ENCODE data around the gene RMRP. TPM values are rescaled to one million over a fixed set of nuclear protein-coding genes. Genes with fewer than 3 reads are reported as not detected.

Gene RMRP
- 5,651 and 6,728 TPM in 2 replicates for total RNA-seq (2014; rRNA removed)
- polyA plus RNA-seq (2012) = 16.9 TPM

- DNase-seq (ENCODE audit: low read depth) = peak; percentile 99
Measured at GRCh38 chr9:35657546-35658136, at the start of gene RMRP. Gene RMRP (minus strand): TSS chr9:35658019.

GRCh38 chr9:35706951-35707350 is 49.1 kb upstream of the RMRP start:
- DNase-seq (ENCODE audit: low read depth) = no peak

GRCh38 chr9:35705836-35706430 is 48.1 kb upstream of the RMRP start:
- no peak for DNase-seq (ENCODE audit: low read depth)

DNA sequence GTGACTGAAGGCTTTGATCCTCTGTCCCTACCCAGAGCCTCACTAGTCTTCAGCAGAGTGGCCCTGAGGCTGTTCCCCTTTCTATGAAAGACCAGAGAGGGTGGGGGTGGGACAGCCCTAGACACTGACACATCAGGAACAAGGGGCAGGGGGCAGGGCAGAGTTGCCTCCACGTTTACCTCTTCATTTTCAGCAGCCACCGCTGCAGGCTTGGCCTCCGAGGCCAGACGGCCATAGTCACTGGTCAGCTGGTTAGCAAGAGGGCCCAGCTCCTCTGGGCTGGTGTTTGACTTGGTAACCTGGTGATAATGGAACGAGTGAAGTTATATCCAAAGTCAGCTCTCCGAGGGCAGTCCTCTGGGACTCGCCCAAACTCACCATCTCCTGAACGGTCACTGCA is 47.6 kb upstream of the RMRP start:
- DNase-seq (ENCODE audit: low read depth) = no peak

- no peak for DNase-seq (ENCODE audit: low read depth)
Measured at GRCh38 chr9:35703906-35704672, 46.3 kb upstream of the RMRP start.

DNA sequence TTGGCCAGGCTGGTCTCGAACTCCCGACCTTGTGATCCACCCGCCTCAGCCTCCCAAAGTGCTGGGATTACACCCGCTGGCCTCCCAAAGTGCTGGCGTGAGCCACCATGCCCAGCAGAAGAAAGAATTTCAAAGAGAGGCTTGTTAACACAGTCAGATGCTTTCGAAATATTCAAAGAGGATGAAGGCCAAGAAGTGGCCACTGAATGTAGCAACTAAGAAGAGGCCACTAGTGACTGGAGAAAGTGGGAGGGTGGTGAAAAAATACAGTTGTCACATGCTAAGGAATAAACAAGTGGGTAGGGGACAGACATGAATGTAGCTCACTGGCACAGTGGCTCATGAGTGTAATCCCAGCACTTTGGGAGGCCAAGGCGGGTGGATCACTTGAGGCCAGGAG is 44.9 kb upstream of the RMRP start:
- DNase-seq (ENCODE audit: low read depth) = no peak

- DNase-seq (ENCODE audit: low read depth) = no peak
Measured at GRCh38 chr9:35700942-35701341, 43.1 kb upstream of the RMRP start.

DNA sequence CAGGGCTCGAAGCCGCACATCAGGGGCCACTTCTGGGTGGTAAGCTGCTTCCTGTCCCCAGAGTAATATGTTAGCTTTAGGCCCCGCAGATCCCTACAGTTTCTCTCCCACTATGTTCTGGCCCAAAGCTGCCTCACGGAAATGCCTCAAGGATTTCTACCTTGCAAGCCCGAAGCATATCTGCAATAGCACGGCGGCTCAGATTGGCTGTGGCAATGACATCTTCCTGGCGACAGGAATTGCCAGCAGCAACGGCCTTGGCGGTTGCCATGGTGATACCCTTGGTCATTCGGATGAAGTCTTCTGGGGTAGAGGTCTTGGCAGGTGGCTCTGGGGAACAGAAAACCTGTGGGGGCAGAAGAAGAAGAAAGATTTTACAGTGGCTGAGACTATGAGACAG is 42.2 kb upstream of the RMRP start:
- DNase-seq (ENCODE audit: low read depth) = no peak

DNA sequence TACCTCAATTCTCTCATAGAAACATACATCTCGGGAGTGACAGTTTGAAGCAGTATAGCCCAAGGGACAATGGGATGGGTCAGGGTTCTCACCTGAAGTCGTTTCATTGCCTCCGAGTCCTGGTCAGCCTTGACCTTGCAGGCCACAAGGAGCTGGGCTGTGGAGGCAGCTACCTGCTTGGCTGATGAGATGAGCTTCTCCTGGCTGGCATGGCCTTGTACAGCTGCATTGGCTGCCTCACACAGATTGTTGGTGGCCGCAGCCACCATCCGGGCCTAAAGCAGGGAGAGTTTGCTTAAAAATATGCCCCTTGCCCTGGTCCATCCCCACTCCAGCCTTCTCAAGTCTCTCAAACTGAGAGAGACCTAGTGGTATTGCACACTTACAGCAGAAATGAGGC is 40.4 kb upstream of the RMRP start:
- no peak for DNase-seq (ENCODE audit: low read depth)

- no peak for DNase-seq (ENCODE audit: low read depth)
Measured at GRCh38 chr9:35697486-35697885, 39.7 kb upstream of the RMRP start.

GRCh38 chr9:35696520-35697215 is 38.8 kb upstream of the RMRP start:
- DNase-seq (ENCODE audit: low read depth) = peak; percentile 36

- no peak for DNase-seq (ENCODE audit: low read depth)
Measured at GRCh38 chr9:35695943-35696401, 38.2 kb upstream of the RMRP start.

- no peak for DNase-seq (ENCODE audit: low read depth)
Measured at GRCh38 chr9:35691757-35692301, 34.0 kb upstream of the RMRP start.

DNA sequence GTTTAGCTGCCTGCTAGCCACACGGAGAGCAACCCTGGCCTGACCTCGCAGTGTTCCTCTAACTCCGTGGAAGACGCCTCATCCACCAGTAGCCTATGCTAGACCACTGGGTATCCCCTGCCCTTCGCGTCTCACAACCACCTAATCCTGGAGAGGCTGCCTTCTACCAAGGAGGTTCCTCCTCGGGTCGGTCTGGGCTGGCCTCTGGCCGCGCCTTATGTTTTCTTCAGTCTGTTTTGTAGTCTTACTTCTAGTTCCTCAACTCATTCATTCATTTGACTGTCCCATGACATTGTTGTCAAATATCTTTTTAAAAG is 33.5 kb upstream of the RMRP start:
- no peak for DNase-seq (ENCODE audit: low read depth)

GRCh38 chr9:35690614-35691333 is 33.0 kb upstream of the RMRP start:
- peak; percentile 73 for DNase-seq (ENCODE audit: low read depth)

DNA sequence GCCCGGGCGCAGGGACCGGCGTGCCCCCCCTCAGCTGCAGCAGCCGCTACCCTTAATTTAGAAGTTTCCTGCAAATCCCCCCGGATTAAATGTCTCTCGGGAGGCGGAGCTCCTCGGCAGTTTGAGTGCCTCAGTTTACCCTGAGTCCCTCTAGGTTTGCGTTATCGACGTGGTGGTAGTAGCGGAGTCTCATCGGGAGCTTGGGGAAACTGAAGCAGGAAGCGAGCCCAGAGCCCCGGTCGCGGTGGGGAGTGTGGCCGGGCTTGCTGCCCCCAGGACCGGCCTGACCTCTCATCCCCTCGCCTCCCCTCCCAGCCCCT is 32.4 kb upstream of the RMRP start:
- no peak for DNase-seq (ENCODE audit: low read depth)

- peak; percentile 89 for DNase-seq (ENCODE audit: low read depth)
Measured at GRCh38 chr9:35689542-35690293, 31.9 kb upstream of the RMRP start, which contains the start of gene TPM2. Gene TPM2 (minus strand): TSS chr9:35689925. CDS start chr9:35689817, 108 bp downstream.

DNA sequence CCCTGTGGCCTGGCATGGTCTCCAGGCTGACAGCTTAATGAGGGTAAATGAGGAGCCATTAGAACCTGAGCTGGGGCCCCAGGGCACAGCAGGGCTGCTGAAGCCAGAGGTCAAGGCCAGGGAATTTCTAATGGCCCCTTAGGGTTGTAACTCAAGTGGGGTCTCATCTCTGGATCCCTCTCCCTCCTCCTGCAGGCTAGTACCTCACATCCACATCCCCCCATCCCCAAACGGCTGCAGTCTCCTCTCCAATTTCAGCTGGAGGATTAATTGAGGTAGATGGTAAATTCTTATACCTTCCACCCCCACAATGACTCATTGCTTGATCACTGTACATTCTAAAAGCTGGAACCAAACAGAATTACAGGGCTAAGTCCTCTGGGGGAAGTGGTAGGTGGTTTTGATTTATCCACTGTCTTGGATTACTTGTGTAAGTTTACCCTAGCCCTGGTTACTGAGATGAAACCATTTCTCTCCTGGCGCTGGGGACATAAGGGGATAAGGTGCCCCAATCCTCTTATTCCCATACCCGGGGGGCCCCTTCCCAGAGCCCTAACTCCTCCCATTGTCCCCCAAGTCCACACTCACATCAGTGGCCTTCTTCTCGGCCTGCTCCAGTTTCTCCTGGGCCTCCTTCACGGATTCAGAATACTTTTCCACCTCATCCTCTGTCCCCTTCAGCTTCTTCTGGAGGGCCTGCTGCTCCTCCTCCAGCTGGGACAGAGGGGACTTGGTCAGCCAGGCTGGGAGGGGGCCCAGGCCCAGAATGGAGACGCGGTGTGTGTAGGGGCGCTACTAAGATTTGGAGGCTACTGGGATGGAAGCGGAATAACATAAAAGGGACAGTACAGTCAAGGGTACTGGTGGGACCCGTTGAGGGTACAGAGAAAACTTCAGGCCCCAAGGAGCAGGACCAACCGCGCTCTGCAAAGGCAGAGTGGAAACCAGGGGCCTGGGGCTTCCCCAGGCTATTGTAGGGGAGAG is 31.0 kb upstream of the RMRP start:
- peak; percentile 91 for DNase-seq (ENCODE audit: low read depth)

DNA sequence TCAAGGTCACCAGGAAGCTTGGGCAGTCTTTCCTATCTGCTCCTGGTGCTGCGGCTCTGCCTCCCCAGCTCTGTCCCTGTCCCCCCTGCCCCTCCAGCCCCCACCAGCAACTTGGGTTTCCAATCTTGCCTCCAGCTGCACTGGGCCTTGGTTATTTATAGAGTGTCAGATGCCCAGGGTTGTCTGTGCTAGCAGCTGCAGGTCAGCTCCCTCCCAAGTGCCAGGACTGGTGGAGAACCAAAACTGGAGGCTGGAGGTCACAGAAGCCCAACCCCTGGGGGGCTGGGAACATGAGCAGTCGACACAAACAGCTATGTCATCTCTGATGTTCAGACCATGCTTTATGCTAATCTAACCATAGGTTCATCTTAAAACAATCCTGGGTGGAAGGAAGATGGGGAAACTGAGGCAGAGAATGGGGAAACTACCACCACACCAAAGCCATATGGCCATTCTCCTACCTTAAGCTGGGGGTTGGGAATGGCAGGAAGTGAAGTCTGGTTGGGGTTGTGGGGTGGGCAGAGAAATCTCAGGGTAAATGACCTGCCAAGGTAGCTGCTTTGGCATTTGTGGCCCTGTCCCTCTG is 30.2 kb upstream of the RMRP start:
- DNase-seq (ENCODE audit: low read depth) = peak; percentile 51

Measured in LHCN-M2 (cell line).